ENCODE results near the gene MPPED1.

MPPED1 gene

GRCh38 chr22:43411040-43411868 lies 560 bp upstream of the MPPED1 start:
- DNase-seq (ENCODE audit: low spot score) = no peak

- DNase-seq (ENCODE audit: low spot score) = no peak
These were observed 1.3 kb downstream of the MPPED1 start for GRCh38 chr22:43412808-43413795.

- DNase-seq (ENCODE audit: low spot score) = no peak
These were observed 2.0 kb downstream of the MPPED1 start for GRCh38 chr22:43413826-43414225.

GRCh38 chr22:43415681-43416080 lies 3.9 kb downstream of the MPPED1 start:
- no peak for DNase-seq (ENCODE audit: low spot score)

- no peak for DNase-seq (ENCODE audit: low spot score)
These were observed 5.7 kb downstream of the MPPED1 start for GRCh38 chr22:43417555-43417954.

GRCh38 chr22:43418079-43418825 lies 6.4 kb downstream of the MPPED1 start:
- no peak for DNase-seq (ENCODE audit: low spot score)

GRCh38 chr22:43419371-43420080 lies 7.7 kb downstream of the MPPED1 start:
- DNase-seq (ENCODE audit: low spot score) = no peak

- no peak for DNase-seq (ENCODE audit: low spot score)
These were observed 9.3 kb downstream of the MPPED1 start for GRCh38 chr22:43421046-43421665.

GRCh38 chr22:43421914-43422615 lies 10.3 kb downstream of the MPPED1 start:
- no peak for DNase-seq (ENCODE audit: low spot score)

GRCh38 chr22:43423046-43423445 lies 11.2 kb downstream of the MPPED1 start:
- no peak for DNase-seq (ENCODE audit: low spot score)

- no peak for DNase-seq (ENCODE audit: low spot score)
These were observed 12.4 kb downstream of the MPPED1 start for GRCh38 chr22:43424201-43424600.

- DNase-seq (ENCODE audit: low spot score) = no peak
These were observed 13.1 kb downstream of the MPPED1 start for GRCh38 chr22:43424666-43425630.

- no peak for DNase-seq (ENCODE audit: low spot score)
These were observed 14.4 kb downstream of the MPPED1 start for GRCh38 chr22:43425976-43426785.

- no peak for DNase-seq (ENCODE audit: low spot score)
These were observed 15.0 kb downstream of the MPPED1 start for GRCh38 chr22:43426816-43427215.

GRCh38 chr22:43427296-43428004 lies 15.6 kb downstream of the MPPED1 start:
- no peak for DNase-seq (ENCODE audit: low spot score)

- no peak for DNase-seq (ENCODE audit: low spot score)
These were observed 16.2 kb downstream of the MPPED1 start for GRCh38 chr22:43428005-43428485.

- no peak for DNase-seq (ENCODE audit: low spot score)
These were observed 16.7 kb downstream of the MPPED1 start for GRCh38 chr22:43428521-43428920.
